PC-3 (cell line): ENCODE results near the gene TUBG2.

Experiments used
- EZH2 ChIP-seq: fragments of 300-600 bp; sonication (generic); IDR thresholded peaks from one replicate; pipeline ENCODE4 v1.6.1; 2017; ENCODE audit warnings: antibody characterized with exemption, mild to moderate bottlenecking, low read length; ENCODE audit not compliant: unreplicated experiment
- EZH2phosphoT487 ChIP-seq: fragments of 300-600 bp; sonication (generic); IDR thresholded peaks from 2 replicates; pipeline ENCODE4 v1.6.1; 2018; ENCODE audit warnings: mild to moderate bottlenecking, antibody characterized with exemption, low read length, borderline replicate concordance
- TF ChIP-seq, protein P1 (sequence below): fragments of 300-600 bp; sonication (generic); conservative IDR thresholded peaks from 2 replicates; pipeline ENCODE4 v1.5.1; 2017; ENCODE audit warnings: antibody characterized with exemption, low read depth, mild to moderate bottlenecking, low read length

GRCh38 chr17:42639525-42640113 lies 19.5 kb upstream of the TUBG2 start:
- TF ChIP-seq, protein P1, sequence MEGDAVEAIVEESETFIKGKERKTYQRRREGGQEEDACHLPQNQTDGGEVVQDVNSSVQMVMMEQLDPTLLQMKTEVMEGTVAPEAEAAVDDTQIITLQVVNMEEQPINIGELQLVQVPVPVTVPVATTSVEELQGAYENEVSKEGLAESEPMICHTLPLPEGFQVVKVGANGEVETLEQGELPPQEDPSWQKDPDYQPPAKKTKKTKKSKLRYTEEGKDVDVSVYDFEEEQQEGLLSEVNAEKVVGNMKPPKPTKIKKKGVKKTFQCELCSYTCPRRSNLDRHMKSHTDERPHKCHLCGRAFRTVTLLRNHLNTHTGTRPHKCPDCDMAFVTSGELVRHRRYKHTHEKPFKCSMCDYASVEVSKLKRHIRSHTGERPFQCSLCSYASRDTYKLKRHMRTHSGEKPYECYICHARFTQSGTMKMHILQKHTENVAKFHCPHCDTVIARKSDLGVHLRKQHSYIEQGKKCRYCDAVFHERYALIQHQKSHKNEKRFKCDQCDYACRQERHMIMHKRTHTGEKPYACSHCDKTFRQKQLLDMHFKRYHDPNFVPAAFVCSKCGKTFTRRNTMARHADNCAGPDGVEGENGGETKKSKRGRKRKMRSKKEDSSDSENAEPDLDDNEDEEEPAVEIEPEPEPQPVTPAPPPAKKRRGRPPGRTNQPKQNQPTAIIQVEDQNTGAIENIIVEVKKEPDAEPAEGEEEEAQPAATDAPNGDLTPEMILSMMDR, result no peak
- TF ChIP-seq EZH2, result no peak
- TF ChIP-seq EZH2phosphoT487, result no peak
